Natural killer cell (primary cell): ENCODE results near the gene CACNB2. TPM values are rescaled to one million over a fixed set of nuclear protein-coding genes. Genes with fewer than 3 reads are reported as not detected.
"Not testable (repeated sequence)": the region's sequence is repeated elsewhere in the genome, so short reads cannot be mapped to it uniquely, and the experiment has no call there.

Experiments used
- ATAC-seq, 3 donors: fragments of 150-1000 bp in 2 of 3; fragments of 200-7000 bp in 1 of 3; cut with Tn5 transposase; 1 replicate in 1 of 3; 2 replicates in 2 of 3; pipeline ENCODE4 v1.10.0; 2021; ENCODE audit warnings: mild to moderate bottlenecking in 2 of 3, moderate library complexity in 2 of 3
- DNase-seq, 2 donors: peaks; one replicate each; pipeline versions ENCODE4 v3.0.0 to v3.0.0-alpha.2; 2013 to 2021; ENCODE audit warnings: mixed read lengths in 1 of 2
- H3K27ac ChIP-seq: one replicate; pipeline ENCODE4 v1.5.1; 2013; ENCODE audit warnings: mild to moderate bottlenecking, low read length
- H3K27me3 ChIP-seq: one replicate; pipeline ENCODE4 v1.6.1; 2013; ENCODE audit warnings: low read length; ENCODE audit not compliant: control insufficient read depth, insufficient read depth
- H3K36me3 ChIP-seq: one replicate; pipeline ENCODE4 v1.6.1; 2013; ENCODE audit warnings: low read length; ENCODE audit not compliant: control insufficient read depth, insufficient read depth
- H3K4me1 ChIP-seq: one replicate; pipeline ENCODE4 v1.6.1; 2013; ENCODE audit warnings: low read length; ENCODE audit not compliant: control insufficient read depth, insufficient read depth
- H3K4me3 ChIP-seq: one replicate; pipeline ENCODE4 v1.5.1; 2013; ENCODE audit warnings: low read length
- H3K9me3 ChIP-seq: one replicate; pipeline ENCODE4 v1.6.1; 2013; ENCODE audit warnings: low read length; ENCODE audit not compliant: control insufficient read depth, insufficient read depth
- H3K27ac Mint-ChIP-seq, 2 donors: one replicate each; pipeline ENCODE4 v1.8.0; 2022; ENCODE audit warnings: mild to moderate bottlenecking in 2 of 2, mixed read lengths in 2 of 2, moderate library complexity in 1 of 2
- H3K27me3 Mint-ChIP-seq, 2 donors: one replicate each; pipeline ENCODE4 v1.8.0; 2022; ENCODE audit warnings: low read depth in 2 of 2, mixed read lengths in 2 of 2
- H3K36me3 Mint-ChIP-seq: one replicate; pipeline ENCODE4 v1.8.0; 2022; ENCODE audit warnings: mixed read lengths
- H3K4me1 Mint-ChIP-seq, 2 donors: one replicate each; pipeline ENCODE4 v1.8.0; 2022; ENCODE audit warnings: mixed read lengths in 2 of 2
- H3K4me3 Mint-ChIP-seq: one replicate; pipeline ENCODE4 v1.8.0; 2022; ENCODE audit warnings: mild to moderate bottlenecking, moderate library complexity, mixed read lengths
- H3K9me3 Mint-ChIP-seq, 2 donors: one replicate each; pipeline ENCODE4 v1.8.0; 2022; ENCODE audit warnings: mixed read lengths in 2 of 2
- WGBS: methylation state at CpG from one replicate; pipeline ENCODE4 v1.1.7; 2013; ENCODE audit warnings: missing lambda C conversion rate; ENCODE audit not compliant: insufficient coverage; 5-methylcytosine and 5-hydroxymethylcytosine counted together
- intact Hi-C: fragments of 100-400 bp; cut with micrococcal nuclease; formaldehyde crosslinking; loops from one replicate; pipeline ENCODE4 v1.14.2; 2022
- total RNA-seq, 4 donors: library from RNA; stranded (reverse); fragments of 120-200 nt in 1 of 4; gene quantifications; one replicate each; pipeline versions ENCODE4 v1.2.3 to v1.2.4, GENCODE V29; 2013 to 2022
- TF ChIP-seq, protein P1 (sequence below): fragments of 200-600 bp; IDR thresholded peaks from one replicate; pipeline ENCODE4 v1.8.0; 2022; ENCODE audit warnings: antibody characterized with exemption

CACNB2 gene
- total RNA-seq, 3 donors from 2014 or later (not counting 1 experiment from before 2014, with no cell fraction given), result not detected

DNA sequence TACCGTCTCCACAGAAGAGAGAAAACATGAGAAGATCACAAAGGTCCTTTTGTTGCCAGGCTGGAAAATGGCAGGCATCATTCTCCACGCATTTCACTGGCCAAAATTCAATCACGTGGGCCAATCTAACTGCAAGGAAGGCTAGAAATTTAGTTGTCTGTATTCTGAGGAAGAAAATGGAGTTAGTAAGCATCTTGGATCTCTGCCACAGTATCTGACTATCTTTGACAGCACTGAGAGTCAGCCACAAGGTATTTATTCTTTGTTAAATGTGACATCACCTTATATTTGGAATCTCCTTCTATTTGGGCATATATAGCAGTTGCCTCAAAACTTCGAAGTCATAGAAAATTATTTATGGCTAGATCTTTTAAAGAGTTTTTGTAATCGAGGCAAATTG lies 297.3 kb downstream of the CACNB2 start:
- peaks cover 0 to 2% of the 10 kb centered on the region in 2 donors for H3K9me3 Mint-ChIP-seq
- H3K27me3 Mint-ChIP-seq, result no peaks in the 10 kb centered on the region
- H3K4me1 Mint-ChIP-seq, result no peaks in the 10 kb centered on the region
- no peak overlapping the region for H3K27ac Mint-ChIP-seq
- no peak overlapping the region for H3K4me3 Mint-ChIP-seq
- H3K4me1 ChIP-seq, result no peaks in the 10 kb centered on the region
- no peaks in the 10 kb centered on the region for H3K27me3 ChIP-seq
- WGBS, result 78% methylated on average over 4 of the region's 5 CpGs
- H3K9me3 ChIP-seq, result no peaks in the 10 kb centered on the region
- no peak for DNase-seq
- ATAC-seq, result no peak
- no peaks in the 10 kb centered on the region for H3K36me3 ChIP-seq
- H3K4me3 ChIP-seq, result no peak overlapping the region
- no peak overlapping the region for H3K27ac ChIP-seq
- intact Hi-C loops, result no loop called here
- no peaks in the 10 kb centered on the region for H3K36me3 Mint-ChIP-seq
- TF ChIP-seq, protein P1, sequence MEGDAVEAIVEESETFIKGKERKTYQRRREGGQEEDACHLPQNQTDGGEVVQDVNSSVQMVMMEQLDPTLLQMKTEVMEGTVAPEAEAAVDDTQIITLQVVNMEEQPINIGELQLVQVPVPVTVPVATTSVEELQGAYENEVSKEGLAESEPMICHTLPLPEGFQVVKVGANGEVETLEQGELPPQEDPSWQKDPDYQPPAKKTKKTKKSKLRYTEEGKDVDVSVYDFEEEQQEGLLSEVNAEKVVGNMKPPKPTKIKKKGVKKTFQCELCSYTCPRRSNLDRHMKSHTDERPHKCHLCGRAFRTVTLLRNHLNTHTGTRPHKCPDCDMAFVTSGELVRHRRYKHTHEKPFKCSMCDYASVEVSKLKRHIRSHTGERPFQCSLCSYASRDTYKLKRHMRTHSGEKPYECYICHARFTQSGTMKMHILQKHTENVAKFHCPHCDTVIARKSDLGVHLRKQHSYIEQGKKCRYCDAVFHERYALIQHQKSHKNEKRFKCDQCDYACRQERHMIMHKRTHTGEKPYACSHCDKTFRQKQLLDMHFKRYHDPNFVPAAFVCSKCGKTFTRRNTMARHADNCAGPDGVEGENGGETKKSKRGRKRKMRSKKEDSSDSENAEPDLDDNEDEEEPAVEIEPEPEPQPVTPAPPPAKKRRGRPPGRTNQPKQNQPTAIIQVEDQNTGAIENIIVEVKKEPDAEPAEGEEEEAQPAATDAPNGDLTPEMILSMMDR, result no peak

DNA sequence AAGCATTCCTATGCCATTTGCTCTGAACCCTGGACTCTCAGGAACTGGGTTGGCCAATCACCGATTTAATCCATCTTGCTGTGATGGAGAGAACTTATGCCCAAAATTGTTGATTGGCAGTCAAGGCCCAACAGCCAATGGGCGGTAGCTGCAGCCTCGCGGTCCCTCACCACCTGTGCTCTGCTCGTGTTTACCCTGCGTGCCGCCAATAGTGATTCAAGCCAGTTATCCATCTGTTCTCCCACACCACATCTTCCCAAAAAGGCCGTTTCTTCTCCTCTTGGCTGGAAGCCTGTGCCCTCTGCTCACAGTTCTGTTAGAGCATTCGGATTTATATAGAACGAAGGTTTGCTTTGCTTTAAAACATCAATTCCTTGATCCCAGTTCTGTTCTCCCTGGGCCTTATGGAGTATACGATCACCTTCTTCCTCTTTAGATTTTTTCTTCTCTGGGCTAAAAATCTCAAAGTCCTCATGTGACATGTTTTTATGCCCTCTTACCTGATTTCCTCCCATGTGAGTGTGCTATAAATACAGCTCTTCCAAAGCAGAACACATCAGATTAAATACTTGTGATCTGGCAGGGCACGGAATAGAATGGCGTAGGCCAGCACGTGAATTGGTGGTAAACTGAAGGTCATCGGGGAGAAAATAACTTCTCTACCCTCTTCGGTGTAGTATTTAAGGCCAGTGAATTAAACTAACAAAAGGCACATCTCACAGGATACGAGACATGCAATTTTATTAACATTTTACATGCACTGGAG lies 298.3 kb downstream of the CACNB2 start:
- no peaks in the 10 kb centered on the region for H3K9me3 ChIP-seq
- no peaks in the 10 kb centered on the region for H3K27me3 ChIP-seq
- no peaks in the 10 kb centered on the region for H3K4me1 ChIP-seq
- TF ChIP-seq, protein P1, result no peak
- no peak for DNase-seq
- no peaks in the 10 kb centered on the region for H3K36me3 ChIP-seq
- 94% methylated on average over 16 of the region's 17 CpGs for WGBS
- H3K9me3 Mint-ChIP-seq, result peaks cover 0 to 2% of the 10 kb centered on the region in 2 donors
- no peaks in the 10 kb centered on the region for H3K4me1 Mint-ChIP-seq
- no peak overlapping the region for H3K4me3 ChIP-seq
- H3K36me3 Mint-ChIP-seq, result no peaks in the 10 kb centered on the region
- H3K27ac ChIP-seq, result no peak overlapping the region
- no peaks in the 10 kb centered on the region for H3K27me3 Mint-ChIP-seq
- H3K4me3 Mint-ChIP-seq, result no peak overlapping the region
- intact Hi-C loops, result no loop called here
- no peak for ATAC-seq
- H3K27ac Mint-ChIP-seq, result no peak overlapping the region

DNA sequence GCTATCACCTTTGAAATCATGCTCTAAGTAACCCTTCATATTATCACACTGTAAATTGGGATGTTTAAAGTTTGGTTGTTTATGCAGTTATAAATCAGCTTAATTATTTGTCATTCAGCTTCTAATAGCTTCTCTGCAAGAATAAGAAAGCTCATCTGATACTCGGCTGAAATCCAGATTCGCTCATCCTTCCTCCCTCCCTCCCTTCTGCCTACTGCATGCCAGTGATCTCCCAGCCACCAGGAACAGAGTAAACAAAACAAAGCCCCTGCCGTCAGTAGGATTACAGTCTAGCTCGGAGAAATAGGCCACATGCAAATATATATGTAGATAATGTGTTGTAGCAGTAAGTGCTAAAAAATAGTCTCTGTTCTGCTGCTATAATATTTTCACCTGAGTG lies 299.4 kb downstream of the CACNB2 start:
- Histone ChIP-seq H3K27ac (no peak overlapping the region), H3K27me3 (no peaks in the 10 kb centered on the region), H3K4me1 (no peaks in the 10 kb centered on the region), H3K4me3 (no peak overlapping the region), H3K36me3 (no peaks in the 10 kb centered on the region), H3K9me3 (no peaks in the 10 kb centered on the region)
- H3K9me3 Mint-ChIP-seq, result peaks cover 0 to 2% of the 10 kb centered on the region in 2 donors
- H3K27ac Mint-ChIP-seq, result no peak overlapping the region
- H3K36me3 Mint-ChIP-seq, result no peaks in the 10 kb centered on the region
- intact Hi-C loops, result no loop called here
- TF ChIP-seq, protein P1, result no peak
- no peak overlapping the region for H3K4me3 Mint-ChIP-seq
- DNase-seq (no peak), ATAC-seq (no peak)
- H3K27me3 Mint-ChIP-seq, result no peaks in the 10 kb centered on the region
- no peaks in the 10 kb centered on the region for H3K4me1 Mint-ChIP-seq
- 88% methylated on average over 4 of the region's 4 CpGs for WGBS

DNA sequence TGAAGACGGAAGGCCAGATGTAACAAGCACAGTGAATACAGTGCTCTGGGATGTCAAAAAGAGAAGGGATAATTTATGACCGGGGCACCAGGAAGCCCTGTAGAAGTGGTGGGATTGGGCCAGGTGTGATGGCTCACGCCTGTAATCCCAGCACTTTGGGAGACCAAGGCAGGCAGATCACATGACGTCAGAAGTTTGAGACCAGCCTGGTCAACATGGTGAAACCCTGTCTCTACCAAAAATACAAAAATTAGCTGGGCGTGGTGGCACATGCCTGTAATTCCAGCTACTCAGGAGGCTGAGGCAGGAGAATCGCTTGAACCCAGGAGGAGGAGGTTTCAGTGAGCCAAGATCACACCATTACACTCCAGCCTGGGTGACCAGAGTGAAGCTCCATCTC lies 305.4 kb downstream of the CACNB2 start:
- H3K4me1 Mint-ChIP-seq, H3K36me3 ChIP-seq, H3K27me3 Mint-ChIP-seq, H3K9me3 Mint-ChIP-seq, H3K27me3 ChIP-seq, H3K9me3 ChIP-seq, H3K36me3 Mint-ChIP-seq, intact Hi-C loops, H3K4me3 Mint-ChIP-seq, ATAC-seq, DNase-seq, H3K4me3 ChIP-seq, H3K4me1 ChIP-seq, H3K27ac ChIP-seq, H3K27ac Mint-ChIP-seq: not testable (repeated sequence)
- 75% methylated on average over 6 of the region's 6 CpGs for WGBS
